Gastrocnemius medialis (tissue), 4 donors: ENCODE data around the gene PPP1R12B. TPM values are rescaled to one million over a fixed set of nuclear protein-coding genes. Genes with fewer than 3 reads are reported as not detected.
"Not testable (repeated sequence)": the region's sequence is repeated elsewhere in the genome, so short reads cannot be mapped to it uniquely, and the experiment has no call there.

Source experiments
- ATAC-seq, 2 donors: fragments of 150-250 bp; one replicate each; pipeline ENCODE4 v1.9.1; 2016
- DNase-seq, 2 donors: peaks; one replicate each; pipeline ENCODE4 v3.0.0-alpha.2; 2019
- H3K27ac ChIP-seq, 4 donors: fragments of 200-600 bp; sonication (generic); 1 replicate in 1 of 4; 2 replicates in 3 of 4; pipeline ENCODE4 v1.5.1; 2016 to 2018; ENCODE audit warnings: mild to moderate bottlenecking in 2 of 4, moderate library complexity in 1 of 4
- H3K27me3 ChIP-seq, 3 donors: fragments of 200-600 bp; sonication (generic) in 2 of 3; 1 replicate in 1 of 3; 2 replicates in 2 of 3; pipeline versions ENCODE4 v1.5.1 to v1.6.0; 2016 to 2019; ENCODE audit warnings: mild to moderate bottlenecking in 1 of 3, moderate library complexity in 1 of 3
- H3K36me3 ChIP-seq, 2 donors: fragments of 200-600 bp; sonication (generic) in 1 of 2; one replicate each; pipeline ENCODE4 v1.5.1; 2017 to 2018
- H3K4me1 ChIP-seq, 2 donors: fragments of 200-600 bp; sonication (generic) in 1 of 2; one replicate each; pipeline ENCODE4 v1.5.1; 2016 to 2017; ENCODE audit warnings: mild to moderate bottlenecking in 2 of 2
- H3K4me3 ChIP-seq, 4 donors: fragments of 200-600 bp; sonication (generic) in 3 of 4; 1 replicate in 1 of 4; 2 replicates in 3 of 4; pipeline ENCODE4 v1.5.1; 2016 to 2019; ENCODE audit warnings: mild to moderate bottlenecking in 2 of 4
- H3K9me3 ChIP-seq, 3 donors: fragments of 200-600 bp; sonication (generic) in 2 of 3; 1 replicate in 1 of 3; 2 replicates in 2 of 3; pipeline ENCODE4 v1.5.1; 2016 to 2019
- POLR2A ChIP-seq, 2 donors: fragments of 450-650 bp; IDR thresholded peaks; one replicate each; pipeline ENCODE4 v1.6.1; 2017; ENCODE audit warnings: antibody characterized with exemption in 2 of 2, mild to moderate bottlenecking in 2 of 2, moderate library complexity in 2 of 2
- in situ Hi-C, 4 donors: fragments of 200-750 bp; cut with MboI; loops; one replicate each; pipeline versions ENCODE4 v1.15.0 to v1.8.0; 2017; ENCODE audit warnings: low sequenced_read_pairs in 4 of 4
- intact Hi-C: fragments of 100-400 bp; cut with DNase I; formaldehyde crosslinking; loops from one replicate; pipeline ENCODE4 v1.15.1; 2023; ENCODE audit warnings: low total_unique reads
- total RNA-seq, 4 donors: library from RNA; depleted of rRNA; stranded (reverse); fragments of >200 nt; gene quantifications; one replicate each; pipeline versions ENCODE4 v1.1.0 to v1.2.3, GENCODE V29; 2016
- TF ChIP-seq, protein P1 (sequence below), 5 experiments: fragments of 450-650 bp in 3 of 5; fragments of 200-600 bp in 2 of 5; sonication (generic) in 2 of 5; IDR thresholded peaks in 4 of 5; conservative IDR thresholded peaks in 1 of 5; 1 replicate in 4 of 5; 2 replicates in 1 of 5; pipeline ENCODE4 v1.5.1; 2016 to 2019; ENCODE audit warnings: antibody characterized with exemption in 5 of 5, mild to moderate bottlenecking in 3 of 5, moderate library complexity in 3 of 5

PPP1R12B gene
- total RNA-seq, 4 donors from 2014 or later = 127 to 207 (median 139) TPM

DNA sequence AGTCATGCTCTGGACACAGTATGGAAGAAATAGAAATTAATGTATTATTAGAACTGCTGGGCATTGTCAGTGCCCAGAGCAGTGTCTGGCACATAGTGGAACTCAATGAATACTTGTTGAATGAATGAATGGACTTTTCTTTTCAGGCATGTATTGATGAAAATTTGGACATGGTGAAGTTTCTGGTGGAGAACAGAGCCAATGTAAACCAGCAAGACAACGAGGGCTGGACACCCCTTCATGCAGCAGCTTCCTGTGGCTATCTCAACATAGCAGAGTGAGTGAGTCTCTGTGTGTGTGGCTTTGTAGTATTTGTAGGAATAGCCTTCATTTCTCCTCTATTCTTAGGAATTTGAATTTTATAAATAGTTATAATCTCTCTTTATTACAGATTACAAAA, 68.1 kb downstream of the PPP1R12B start:
- intact Hi-C loops = no loop called here
- Histone ChIP-seq H3K36me3 (no peaks in the 10 kb centered on the region), H3K4me3 (no peak overlapping the region), H3K9me3 (no peaks in the 10 kb centered on the region), H3K4me1 (peaks cover 65 to 69% of the 10 kb centered on the region in 2 donors), H3K27me3 (no peaks in the 10 kb centered on the region), H3K27ac (peak overlapping the region; percentile 22 to 98 (median 66))
- in situ Hi-C loops = no loop called here
- DNase-seq = no peak
- TF ChIP-seq, protein P1, sequence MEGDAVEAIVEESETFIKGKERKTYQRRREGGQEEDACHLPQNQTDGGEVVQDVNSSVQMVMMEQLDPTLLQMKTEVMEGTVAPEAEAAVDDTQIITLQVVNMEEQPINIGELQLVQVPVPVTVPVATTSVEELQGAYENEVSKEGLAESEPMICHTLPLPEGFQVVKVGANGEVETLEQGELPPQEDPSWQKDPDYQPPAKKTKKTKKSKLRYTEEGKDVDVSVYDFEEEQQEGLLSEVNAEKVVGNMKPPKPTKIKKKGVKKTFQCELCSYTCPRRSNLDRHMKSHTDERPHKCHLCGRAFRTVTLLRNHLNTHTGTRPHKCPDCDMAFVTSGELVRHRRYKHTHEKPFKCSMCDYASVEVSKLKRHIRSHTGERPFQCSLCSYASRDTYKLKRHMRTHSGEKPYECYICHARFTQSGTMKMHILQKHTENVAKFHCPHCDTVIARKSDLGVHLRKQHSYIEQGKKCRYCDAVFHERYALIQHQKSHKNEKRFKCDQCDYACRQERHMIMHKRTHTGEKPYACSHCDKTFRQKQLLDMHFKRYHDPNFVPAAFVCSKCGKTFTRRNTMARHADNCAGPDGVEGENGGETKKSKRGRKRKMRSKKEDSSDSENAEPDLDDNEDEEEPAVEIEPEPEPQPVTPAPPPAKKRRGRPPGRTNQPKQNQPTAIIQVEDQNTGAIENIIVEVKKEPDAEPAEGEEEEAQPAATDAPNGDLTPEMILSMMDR (IDR thresholded peaks at IDR 0.05 in 4 of 5, conservative IDR thresholded peaks at IDR 0.05 in 1 of 5) = no peak
- TF ChIP-seq POLR2A (IDR thresholded peaks at IDR 0.05) = no peak
- ATAC-seq = no peak

DNA sequence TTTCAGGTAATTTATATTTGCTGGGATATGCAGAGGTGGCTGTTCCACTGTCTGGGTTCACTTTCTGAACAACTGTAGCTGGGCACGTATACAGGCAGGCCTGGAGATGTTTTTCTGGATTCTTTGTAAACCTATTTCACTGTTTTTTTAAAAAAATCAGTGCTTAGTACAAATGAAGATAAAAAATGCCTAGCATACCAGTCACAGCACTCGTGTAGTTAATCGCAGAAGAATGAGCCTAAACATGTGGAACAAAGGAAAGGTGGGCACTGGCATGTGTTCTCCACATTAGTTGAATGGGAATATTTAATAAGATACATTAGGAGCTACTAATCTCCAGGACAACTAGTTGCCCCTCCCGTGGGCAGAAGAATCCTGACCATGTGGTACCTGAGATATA, 68.6 kb downstream of the PPP1R12B start:
- H3K27me3 ChIP-seq, in situ Hi-C loops, DNase-seq, ATAC-seq, H3K4me3 ChIP-seq, H3K36me3 ChIP-seq, H3K9me3 ChIP-seq, intact Hi-C loops: not testable (repeated sequence)
- Histone ChIP-seq H3K4me1 (peaks cover 60 to 64% of the 10 kb centered on the region in 2 donors), H3K27ac (peak overlapping the region in 3 of 4 donors; percentile 46 to 98 (median 86))

DNA sequence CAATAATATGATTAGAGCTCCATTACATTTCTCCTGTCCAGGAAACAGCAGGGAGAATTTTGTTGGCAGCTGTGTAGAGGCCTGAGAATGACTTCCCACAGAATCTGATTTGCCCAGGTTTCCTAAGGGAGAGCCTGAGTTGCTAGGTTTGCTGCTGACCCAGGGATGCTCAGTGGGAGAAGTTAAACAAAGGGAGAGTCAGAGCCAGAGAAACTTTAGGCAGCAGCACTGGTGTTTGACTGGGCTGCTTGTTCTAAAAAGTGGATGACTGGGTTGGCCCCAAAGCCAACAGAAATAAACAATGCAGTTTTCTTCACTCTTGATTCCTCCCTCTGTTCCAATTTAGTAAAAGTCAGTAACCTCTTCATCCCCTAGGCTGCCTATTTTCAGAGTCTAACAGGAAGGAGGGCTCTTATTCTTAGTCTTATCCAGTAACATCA, 69.3 kb downstream of the PPP1R12B start:
- Histone ChIP-seq H3K27ac (peak overlapping the region in 3 of 4 donors; percentile 46 to 98 (median 86)), H3K4me1 (peaks cover 53 to 64% of the 10 kb centered on the region in 2 donors)
- H3K36me3 ChIP-seq, H3K9me3 ChIP-seq, H3K27me3 ChIP-seq, ATAC-seq, H3K4me3 ChIP-seq, DNase-seq, in situ Hi-C loops, intact Hi-C loops: not testable (repeated sequence)

DNA sequence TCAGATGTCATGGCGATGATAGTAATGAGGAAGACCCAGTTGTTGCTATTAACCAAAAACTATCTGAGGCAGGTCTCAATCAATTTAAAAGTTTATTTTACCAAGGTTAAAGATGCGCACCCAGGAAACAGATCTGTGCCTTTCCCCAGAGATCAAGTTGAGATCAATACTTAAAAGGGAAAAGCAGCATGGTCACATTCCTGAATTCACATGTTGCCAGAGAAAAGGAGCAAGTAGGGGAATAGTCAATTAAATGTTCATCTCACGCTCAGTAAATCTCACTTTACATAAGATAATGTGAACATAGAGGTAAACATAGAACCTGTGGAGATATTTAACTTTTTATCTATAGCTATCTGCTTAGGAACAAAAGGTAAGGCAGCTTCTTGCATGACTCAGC, 71.2 kb downstream of the PPP1R12B start:
- ATAC-seq, H3K27me3 ChIP-seq, intact Hi-C loops, DNase-seq, H3K9me3 ChIP-seq, in situ Hi-C loops, H3K36me3 ChIP-seq, H3K4me3 ChIP-seq: not testable (repeated sequence)
- Histone ChIP-seq H3K27ac (peak overlapping the region in 3 of 4 donors; percentile 46 to 86 (median 54)), H3K4me1 (peaks cover 46 to 56% of the 10 kb centered on the region in 2 donors)

DNA sequence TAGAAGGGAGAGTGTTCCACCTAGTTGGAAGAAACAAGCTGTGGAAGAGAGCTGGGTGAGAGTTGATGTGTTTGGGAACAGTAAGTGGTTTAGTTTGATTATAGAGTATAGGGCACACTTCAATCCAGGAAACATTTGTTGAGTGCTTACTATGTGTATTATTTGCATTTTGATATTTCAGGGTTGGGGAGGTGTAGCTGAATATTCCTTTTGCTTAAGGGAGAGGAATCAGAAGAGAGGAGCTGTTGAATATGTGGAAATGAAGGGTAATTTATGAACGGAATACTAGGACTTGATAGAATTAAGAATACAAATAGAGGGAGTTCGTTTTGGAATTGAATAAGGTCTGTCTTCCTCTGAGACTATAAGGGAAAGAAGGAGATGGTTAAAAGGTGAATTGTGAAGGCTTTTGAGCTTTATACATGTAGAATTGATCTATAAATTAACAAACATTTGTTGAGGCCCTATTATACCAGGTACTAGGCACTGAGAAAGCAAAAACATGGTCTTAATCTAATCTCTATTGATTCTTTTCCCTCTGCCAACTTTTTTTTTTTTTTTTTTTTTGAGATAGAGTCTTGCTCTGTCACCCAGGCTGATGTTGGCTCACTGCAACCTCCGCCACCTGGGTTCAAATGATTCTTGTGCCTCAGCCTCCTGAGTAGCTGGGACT, 72.1 kb downstream of the PPP1R12B start:
- Histone ChIP-seq H3K27ac (peak overlapping the region in 3 of 4 donors; percentile 46 to 86 (median 54)), H3K4me1 (peaks cover 38 to 55% of the 10 kb centered on the region in 2 donors), H3K36me3 (peaks cover 0 to 12% of the 10 kb centered on the region in 2 donors)
- H3K9me3 ChIP-seq, ATAC-seq, H3K4me3 ChIP-seq, DNase-seq, in situ Hi-C loops, intact Hi-C loops, H3K27me3 ChIP-seq: not testable (repeated sequence)

DNA sequence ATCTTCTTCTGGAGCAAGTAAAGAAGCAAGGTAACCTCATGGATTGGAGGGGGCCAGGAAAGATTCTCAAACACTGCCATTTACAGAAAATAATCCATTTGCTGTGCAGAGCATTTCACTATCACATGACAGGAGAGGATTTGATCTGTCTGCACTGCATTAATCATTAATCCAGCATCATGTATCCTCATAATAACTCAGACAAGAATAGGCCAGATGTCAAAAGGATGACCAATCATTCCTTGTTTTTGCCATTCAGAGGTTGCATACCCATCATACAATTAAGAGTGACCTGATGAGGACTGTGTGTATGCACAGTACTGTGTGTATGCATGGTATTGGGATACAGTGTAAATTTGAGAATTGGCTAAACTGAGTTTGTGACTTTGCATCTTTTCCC, 74.2 kb downstream of the PPP1R12B start:
- H3K27ac ChIP-seq, DNase-seq, H3K4me3 ChIP-seq, ATAC-seq, H3K27me3 ChIP-seq, in situ Hi-C loops, intact Hi-C loops, H3K9me3 ChIP-seq: not testable (repeated sequence)
- H3K4me1 ChIP-seq = peaks cover 27 to 41% of the 10 kb centered on the region in 2 donors
- peaks cover 0 to 17% of the 10 kb centered on the region in 2 donors for H3K36me3 ChIP-seq

DNA sequence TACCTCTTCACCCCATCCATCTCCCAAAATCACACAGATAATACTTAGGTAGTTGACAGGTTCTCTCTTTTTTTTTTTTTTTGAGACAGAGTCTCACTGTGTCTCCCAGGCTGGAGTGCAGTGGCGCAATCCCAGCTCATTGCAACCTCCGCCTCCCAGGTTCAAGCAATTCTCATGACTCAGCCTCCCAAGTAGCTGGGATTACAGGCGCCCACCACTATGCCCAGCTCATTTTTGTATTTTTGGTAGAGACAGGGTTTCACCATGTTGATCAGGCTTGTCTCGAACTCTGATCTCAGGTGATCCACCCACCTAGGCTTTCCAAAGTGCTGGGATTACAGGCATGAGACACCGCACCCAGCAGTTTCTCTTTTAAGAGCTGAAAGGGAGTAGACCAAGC, 75.8 kb downstream of the PPP1R12B start:
- peak overlapping the region; percentile 34 to 55 (median 43) for H3K27ac ChIP-seq
- H3K27me3 ChIP-seq, H3K9me3 ChIP-seq, H3K4me3 ChIP-seq, in situ Hi-C loops, intact Hi-C loops: not testable (repeated sequence)
- peaks cover 17 to 25% of the 10 kb centered on the region in 2 donors for H3K4me1 ChIP-seq
- peaks cover 0 to 27% of the 10 kb centered on the region in 2 donors for H3K36me3 ChIP-seq
- DNase-seq = peak in 1 of 2 donors; percentile 51
- peak; percentile 9 to 16 for ATAC-seq

DNA sequence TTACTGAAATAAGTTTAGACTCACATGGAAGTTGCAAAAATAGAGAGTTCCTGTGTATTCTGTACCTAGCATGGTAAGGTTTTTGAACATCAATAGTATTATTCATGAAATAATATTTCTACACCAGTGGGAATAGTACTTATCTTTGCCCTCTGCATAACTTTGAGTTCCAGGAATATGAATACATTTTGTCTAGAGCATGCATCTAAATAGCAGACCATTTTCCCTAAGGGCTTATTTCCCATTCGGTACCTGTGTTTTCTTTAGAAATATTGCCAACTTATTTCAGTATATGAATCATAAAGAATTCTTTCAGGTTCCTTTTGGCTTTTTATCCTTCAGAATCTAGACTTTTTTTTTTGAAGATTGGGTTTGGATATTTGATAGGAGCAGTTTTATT, 81.6 kb downstream of the PPP1R12B start:
- H3K27me3 ChIP-seq, H3K9me3 ChIP-seq, DNase-seq, intact Hi-C loops, H3K27ac ChIP-seq, in situ Hi-C loops, ATAC-seq, H3K4me3 ChIP-seq: not testable (repeated sequence)
- peaks cover 13 to 33% of the 10 kb centered on the region in 2 donors for H3K4me1 ChIP-seq
- peaks cover 0 to 71% of the 10 kb centered on the region in 2 donors for H3K36me3 ChIP-seq

DNA sequence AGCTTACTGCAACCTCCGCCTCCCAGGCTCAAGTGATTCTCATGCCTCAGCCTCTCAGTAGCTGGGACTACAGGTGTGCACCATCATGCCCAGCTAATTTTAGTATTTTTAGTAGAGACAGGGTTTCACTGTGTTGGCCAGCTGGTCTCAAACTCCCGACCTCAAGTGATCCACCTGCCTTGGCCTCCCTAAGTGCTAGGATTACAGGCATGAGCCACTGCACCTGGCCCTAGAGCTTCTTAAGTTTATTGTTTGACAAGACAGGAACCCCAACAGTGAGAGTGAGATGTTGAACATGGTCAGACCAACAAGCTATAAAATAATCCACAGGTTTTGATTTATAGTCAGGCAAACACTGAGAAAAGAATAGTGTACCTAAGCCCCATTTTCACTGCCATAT, 83.8 kb downstream of the PPP1R12B start:
- H3K9me3 ChIP-seq, H3K4me3 ChIP-seq, in situ Hi-C loops, H3K27me3 ChIP-seq, ATAC-seq, intact Hi-C loops: not testable (repeated sequence)
- Histone ChIP-seq H3K4me1 (peaks cover 9 to 36% of the 10 kb centered on the region in 2 donors), H3K27ac (peak overlapping the region in 3 of 4 donors; percentile 4 to 45 (median 44)), H3K36me3 (peaks cover 0 to 79% of the 10 kb centered on the region in 2 donors)
- DNase-seq = peak in 1 of 2 donors; percentile 28
